Adipose tissue (tissue), 3 donors: Measurements from ENCODE around the gene TMC3. TPM values are rescaled to one million over a fixed set of nuclear protein-coding genes. Genes with fewer than 3 reads are reported as not detected.

Experiments used
- H3K27ac ChIP-seq: one replicate; pipeline ENCODE4 v1.5.1; 2013; ENCODE audit warnings: low read depth, low read length
- WGBS, 3 donors: extraction: QIAGEN DNeasy Blood & Tissue Kit; methylation state at CpG; one replicate each; pipeline ENCODE4 v1.1.7; 2013; 5-methylcytosine and 5-hydroxymethylcytosine counted together
- polyA plus RNA-seq, 3 donors: library from polyadenylated mRNA; stranded (reverse); fragments of 200-250 nt; gene quantifications; one replicate each; pipeline ENCODE4 v1.2.3, GENCODE V29; 2013
- donor health status: healthy with polysubstance abuse.
- donor health status: Bipolar disorder and iron deficiency.
- donor health status: healthy.

The TMC3 gene
- polyA plus RNA-seq, 3 donors: 0.01 TPM; not detected in 2

DNA sequence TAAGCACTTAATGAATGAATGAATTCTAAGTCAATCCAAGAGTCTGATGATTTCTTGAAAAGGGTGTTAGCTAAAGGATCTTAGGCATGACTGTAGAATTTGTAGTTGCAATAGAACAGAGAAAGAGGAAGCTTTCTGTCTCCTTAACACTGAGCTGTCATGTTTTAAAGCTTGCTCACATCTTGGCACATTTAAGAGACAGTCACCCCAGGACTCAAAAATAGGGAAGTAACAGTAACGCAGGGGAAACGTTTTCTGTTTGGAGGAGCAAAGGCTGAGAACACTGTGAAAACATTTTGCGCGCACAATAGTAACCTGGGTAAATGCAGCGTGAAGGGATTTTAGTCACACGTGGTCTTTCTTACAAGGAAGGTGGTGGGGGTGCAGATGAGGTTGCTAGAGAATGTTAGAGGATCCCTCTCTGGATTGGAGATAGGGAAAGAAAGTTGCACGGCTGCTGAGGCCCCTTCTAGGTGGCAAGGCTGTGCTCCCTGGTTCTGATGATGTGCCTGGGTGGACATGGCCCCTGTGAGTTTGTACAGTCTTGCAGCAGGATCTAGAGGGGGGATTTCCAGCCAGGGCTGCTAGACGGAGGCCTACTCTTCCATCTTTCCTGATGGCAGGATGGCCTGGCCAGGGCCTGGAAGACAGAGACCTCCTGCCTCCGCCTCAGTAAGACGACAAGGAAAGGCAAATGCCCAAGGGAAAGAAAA is 62.1 kb downstream of the TMC3 start:
- WGBS, 3 donors: 54 to 80% (median 62%) methylated on average over 10 of the region's 10 CpGs
- no peak overlapping the region for H3K27ac ChIP-seq

DNA sequence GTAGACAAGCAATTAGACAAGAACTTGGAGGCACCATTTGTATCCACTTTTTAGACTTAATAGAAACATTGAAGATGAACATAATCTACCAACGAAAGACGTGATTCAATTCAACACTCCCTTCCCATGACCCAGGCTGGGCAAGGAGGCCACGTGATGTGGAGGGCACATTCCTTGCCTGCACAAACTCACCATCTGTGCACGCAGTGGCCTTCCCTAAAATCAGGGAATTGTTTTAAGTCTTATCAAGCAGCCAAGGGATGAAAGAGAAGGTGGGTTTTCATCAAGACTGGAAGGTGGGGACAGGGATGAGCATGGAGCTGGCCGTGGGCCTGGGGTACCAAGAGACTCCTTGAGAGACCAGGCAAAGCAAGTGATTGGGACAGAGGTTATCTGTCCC is 63.5 kb downstream of the TMC3 start:
- no peak overlapping the region for H3K27ac ChIP-seq
- 96 to 97% (median 96%) methylated on average over 5 of the region's 5 CpGs for WGBS, 3 donors

DNA sequence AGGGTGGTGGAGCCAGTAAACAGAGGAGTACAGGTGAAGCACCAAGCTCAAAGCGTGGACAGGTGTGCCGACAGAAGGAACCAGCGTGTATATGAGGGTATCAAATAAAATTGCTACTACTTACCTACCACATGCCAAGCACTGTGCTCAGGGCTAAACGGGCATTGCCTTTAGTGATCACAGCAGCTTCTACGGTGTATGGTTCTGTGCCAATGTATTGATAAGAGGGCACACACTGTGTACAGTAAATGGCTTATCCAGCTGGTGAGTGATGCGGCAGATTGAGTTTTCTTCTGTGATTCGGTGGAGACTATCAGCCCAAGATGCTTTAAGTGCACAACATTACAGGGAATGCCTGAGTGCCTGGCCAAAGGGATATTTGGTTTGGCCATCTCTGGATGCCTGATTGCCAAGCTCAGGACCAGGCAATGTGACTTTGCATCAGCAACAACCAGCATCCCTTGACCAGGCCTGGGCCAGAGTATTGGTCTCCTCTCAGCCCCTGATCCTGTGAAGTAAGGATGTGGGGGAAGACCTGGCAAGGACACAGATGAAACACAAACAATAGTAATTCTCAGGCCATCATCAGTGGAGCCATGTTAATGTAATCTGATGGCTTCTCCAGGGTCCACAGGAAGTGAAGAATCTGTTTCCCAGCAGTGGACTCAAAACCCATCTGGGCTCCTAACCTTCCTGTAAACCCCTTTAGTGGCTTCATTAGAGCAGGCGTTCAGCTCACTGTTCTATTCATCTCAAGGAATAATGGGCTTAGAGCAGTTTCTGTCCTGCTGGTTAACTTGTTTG is 64.2 kb downstream of the TMC3 start:
- 84 to 95% (median 92%) methylated on average over 8 of the region's 8 CpGs for WGBS, 3 donors

DNA sequence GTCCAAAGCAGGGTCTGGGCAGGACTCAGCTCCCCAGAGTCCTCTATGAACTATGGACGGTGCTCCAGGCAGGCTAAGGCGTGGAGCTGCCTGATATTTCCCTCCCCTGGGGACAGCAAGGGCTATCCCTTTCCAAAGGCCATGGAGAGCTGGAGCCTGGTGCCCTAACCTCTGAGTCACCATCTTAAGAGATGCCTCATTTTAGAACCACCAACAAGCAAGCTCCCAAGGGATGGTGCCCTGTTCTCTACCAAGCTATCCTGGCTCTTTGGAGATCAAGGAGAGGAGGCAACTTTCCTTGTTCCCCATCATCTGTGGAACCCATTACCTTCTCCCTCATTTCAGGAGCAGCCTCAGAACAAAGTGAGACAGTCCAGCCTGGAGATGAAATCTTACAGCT is 65.8 kb downstream of the TMC3 start:
- no peak overlapping the region for H3K27ac ChIP-seq
- 65 to 83% (median 78%) methylated on average over 2 of the region's 2 CpGs for WGBS, 3 donors

More for the DNA sequence above, 64.2 kb downstream of the TMC3 start:
- H3K27ac ChIP-seq: no peak overlapping the region

DNA sequence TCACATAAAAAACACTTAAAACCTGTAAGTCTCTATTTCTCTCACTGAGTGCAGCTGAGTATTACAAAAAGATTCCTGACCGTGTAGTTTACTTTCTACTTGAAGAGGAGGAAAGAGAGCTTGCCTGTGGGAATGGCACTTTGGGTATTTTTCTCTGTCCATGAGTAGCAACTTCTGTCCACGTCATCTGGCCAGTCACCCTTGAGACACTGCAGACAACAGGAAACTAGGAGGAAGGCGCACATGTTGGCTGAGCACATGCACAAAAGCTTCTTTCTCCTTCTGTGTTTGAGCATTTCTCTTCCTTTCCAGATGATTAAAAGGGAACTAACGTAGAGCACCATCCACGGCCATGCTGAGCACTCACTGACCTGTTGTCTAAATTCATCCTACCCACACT is 69.8 kb downstream of the TMC3 start:
- 40 to 68% (median 44%) methylated on average over 5 of the region's 5 CpGs for WGBS, 3 donors

DNA sequence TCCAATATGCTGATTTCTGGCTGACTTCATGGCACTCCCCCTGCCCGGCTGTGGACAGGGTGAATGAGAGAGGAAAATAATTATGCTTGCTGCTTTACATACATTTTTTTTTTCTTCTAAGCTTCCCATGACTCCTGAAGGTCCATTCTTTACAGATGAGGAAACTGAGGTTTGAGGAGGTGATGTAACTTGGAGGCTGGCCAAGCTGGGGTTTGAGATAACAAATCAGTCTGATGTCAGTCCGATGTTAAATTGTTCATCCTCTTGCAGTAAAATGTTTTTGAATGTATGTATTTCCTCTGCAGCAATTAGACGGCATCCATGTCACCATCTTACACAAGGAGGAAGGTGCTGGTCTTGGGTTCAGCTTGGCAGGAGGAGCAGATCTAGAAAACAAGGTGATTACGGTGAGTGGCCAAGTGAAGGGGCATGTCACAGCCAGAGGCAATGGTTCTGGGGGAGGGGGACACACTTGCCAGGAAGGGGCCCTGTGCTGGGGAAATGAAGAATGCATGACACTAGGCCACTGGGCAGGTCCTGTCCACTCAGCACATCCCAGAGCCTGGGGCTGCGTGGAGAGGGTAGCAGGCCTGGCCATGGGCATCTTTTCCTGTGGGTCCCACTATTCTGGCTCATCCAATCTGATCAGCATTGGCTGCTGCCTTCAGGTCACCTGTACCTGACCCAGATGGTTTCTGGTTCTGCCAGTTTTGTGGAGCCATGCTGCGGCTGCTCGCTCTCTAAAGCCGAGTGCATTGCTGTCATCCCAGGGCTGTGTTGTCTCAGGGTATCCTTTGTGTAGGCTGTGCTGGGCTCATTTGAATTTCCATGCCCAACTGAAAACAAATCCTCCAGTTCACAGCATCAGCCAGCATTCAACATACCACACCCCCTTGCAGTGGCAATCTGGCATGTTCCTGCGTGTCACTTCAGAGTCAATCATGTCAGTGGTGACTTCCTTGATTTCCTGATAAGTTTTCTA is 70.5 kb downstream of the TMC3 start:
- WGBS, 3 donors: 76 to 81% (median 76%) methylated on average over 9 of the region's 9 CpGs
- no peak overlapping the region for H3K27ac ChIP-seq

More for the DNA sequence above, 69.8 kb downstream of the TMC3 start:
- H3K27ac ChIP-seq: no peak overlapping the region

DNA sequence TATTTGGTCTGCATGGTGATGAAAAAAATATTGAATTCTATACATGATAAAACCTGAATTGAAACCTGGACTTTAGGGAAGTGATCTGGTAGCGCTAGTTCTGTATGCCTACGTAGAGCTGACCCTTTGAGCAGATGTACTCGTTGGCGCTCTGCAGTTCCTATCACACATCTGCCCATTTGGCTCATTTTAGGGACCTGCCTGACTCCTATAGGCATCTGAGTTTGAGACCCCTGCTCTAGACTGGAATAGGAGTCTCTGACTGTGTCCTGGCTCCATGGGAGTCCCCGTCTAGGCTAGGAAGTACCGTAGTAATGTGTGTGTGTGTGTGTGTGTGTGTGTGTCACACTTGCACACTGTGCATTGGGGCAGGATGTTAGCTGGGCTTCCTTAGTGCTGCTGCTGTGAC is 71.3 kb downstream of the TMC3 start:
- WGBS, 3 donors: 61 to 93% (median 63%) methylated on average over 6 of the region's 6 CpGs

DNA sequence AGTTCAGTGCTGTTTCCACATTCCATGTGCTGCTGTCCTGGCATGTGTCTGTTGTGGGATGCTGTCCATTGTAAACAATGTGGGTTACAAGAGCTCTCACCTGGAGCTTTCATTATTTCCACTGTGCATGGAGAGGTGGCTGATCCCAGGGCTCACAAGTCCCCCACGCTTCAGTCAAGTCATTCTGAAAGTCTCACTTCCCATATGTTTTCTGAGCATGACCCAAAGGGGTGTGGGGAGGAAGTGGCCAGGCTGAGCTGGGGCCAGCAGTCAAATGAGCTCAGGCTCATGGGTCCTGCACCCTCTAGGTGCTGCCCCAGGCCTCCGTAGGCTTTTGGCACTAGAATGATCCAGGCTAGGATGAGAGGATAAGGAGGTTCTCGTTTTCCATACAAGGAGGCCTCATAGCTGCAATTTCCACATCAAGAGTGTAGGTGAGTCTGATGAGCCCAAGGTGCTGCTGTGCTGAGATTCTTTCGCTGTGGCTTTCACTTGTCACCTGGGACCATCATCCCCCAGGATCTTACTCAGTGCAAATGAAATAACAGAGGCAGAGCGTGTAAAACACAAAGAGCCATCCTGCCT is 72.1 kb downstream of the TMC3 start:
- H3K27ac ChIP-seq: no peak overlapping the region
- WGBS, 3 donors: 72 to 78% (median 73%) methylated on average over 5 of the region's 5 CpGs

More for the DNA sequence above, 71.3 kb downstream of the TMC3 start:
- no peak overlapping the region for H3K27ac ChIP-seq

DNA sequence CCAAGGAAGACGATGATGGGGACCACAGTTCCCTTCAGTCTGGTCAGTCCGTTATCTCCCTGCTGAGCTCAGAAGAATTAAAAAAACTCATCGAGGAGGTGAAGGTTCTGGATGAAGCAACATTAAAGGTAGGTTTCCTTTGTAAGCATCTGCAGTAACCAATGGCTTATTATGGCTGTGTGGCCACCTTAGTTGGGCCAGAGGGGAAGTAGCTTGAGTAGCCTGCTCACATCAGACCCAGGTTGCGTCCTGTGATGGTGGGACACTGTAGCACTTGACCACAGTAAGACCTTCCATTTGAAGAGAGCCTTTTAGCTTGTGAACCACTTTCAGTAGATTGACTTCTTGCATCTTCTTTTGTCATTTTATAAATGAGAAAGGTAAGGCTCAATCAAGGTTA is 72.6 kb downstream of the TMC3 start:
- 81 to 88% (median 86%) methylated on average over 4 of the region's 4 CpGs for WGBS, 3 donors
- no peak overlapping the region for H3K27ac ChIP-seq

DNA sequence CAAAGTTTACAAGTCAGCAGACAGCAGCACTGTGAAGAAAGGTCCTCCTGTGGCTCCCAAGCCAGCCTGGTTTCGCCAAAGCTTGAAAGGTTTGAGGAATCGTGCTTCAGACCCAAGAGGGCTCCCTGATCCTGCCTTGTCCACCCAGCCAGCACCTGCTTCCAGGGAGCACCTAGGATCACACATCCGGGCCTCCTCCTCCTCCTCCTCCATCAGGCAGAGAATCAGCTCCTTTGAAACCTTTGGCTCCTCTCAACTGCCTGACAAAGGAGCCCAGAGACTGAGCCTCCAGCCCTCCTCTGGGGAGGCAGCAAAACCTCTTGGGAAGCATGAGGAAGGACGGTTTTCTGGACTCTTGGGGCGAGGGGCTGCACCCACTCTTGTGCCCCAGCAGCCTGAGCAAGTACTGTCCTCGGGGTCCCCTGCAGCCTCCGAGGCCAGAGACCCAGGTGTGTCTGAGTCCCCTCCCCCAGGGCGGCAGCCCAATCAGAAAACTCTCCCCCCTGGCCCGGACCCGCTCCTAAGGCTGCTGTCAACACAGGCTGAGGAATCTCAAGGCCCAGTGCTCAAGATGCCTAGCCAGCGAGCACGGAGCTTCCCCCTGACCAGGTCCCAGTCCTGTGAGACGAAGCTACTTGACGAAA is 74.3 kb downstream of the TMC3 start:
- H3K27ac ChIP-seq: no peak overlapping the region
- 62 to 81% (median 76%) methylated on average over 13 to 14 of the region's 14 CpGs for WGBS, 3 donors

DNA sequence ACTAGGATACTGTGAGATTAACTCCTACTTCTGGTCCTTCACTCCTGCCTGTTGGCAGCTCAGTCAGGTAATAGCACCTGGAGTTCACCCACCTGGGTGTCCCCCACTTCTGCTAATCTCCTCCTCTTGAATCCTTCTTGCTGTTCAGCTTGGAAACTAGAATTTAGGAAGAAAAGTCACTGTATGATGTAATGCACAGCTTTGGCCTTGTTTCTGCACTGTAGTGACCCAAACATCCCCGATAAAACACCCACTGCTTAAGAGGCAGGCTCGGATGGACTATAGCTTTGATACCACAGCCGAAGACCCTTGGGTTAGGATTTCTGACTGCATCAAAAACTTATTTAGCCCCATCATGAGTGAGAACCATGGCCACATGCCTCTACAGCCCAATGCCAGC is 74.9 kb downstream of the TMC3 start:
- WGBS, 3 donors: 69 to 87% (median 78%) methylated on average over 3 of the region's 3 CpGs
- H3K27ac ChIP-seq: no peak overlapping the region

DNA sequence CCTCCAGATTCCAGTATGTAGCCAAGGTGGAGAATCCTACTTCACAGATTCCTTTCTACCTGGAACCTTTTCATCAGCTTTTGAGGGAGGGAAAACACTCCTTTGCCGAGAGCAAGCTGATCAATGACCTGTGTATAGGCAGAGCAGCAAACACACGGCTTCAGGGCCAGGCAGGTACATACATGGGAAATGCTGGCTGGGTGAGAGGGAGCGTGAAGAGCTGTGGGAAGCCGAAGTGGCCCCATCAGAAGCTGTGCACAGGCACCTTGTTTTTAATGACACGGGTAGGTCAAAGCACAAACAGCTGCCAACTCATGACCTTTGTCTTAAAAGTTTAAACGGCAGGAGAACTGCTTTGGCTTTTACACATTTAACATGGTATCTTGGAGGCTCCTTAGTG is 75.4 kb downstream of the TMC3 start:
- WGBS, 3 donors: 51 to 68% (median 53%) methylated on average over 6 of the region's 6 CpGs
- H3K27ac ChIP-seq: no peak overlapping the region

DNA sequence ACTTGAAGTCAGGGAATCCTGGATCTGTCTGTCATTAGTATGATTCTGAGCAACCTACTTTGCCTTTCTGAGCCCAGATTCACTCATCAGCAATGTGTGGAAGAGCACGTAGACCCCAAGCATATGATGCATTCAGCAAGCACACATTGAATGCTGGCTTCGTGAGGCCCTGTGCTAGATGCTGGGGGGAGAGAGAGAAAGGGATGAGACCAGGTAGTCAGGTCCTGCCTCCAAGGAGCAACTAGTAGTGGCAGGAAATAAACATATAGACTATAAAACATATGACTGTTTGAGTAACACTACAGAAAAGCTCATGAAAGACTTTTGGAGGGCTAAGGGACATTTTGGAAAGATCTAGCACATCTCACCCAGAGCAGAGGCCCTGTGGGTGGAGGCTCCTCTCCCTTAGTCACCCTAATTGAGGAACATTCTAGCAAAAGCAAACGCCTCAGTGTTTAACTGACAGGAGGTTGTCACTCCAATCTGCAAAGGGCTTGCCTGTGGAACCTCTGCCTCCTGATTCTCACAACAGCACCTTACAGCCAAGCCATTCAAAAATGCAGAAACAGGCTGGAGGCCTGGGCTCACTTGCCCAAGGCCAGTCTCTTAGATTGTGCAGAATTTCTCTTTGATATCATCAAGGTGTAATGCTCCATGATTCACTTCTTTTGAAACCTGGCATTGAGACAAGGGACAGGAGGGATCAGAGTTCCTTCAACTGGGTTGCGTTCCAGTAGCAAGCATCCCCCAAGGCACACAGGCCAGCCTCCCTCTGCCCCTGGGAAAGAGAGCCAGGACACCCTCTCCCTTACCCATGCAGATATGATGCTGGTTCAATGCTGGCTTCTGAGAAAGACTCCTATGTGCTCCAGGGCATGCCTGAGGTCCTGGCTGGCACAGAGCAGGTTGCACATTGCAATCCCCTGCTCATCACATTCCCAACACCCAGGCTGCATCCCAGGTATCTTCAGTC is 76.1 kb downstream of the TMC3 start:
- H3K27ac ChIP-seq: no peak overlapping the region
- WGBS, 3 donors: 47 to 87% (median 55%) methylated on average over 4 of the region's 4 CpGs

DNA sequence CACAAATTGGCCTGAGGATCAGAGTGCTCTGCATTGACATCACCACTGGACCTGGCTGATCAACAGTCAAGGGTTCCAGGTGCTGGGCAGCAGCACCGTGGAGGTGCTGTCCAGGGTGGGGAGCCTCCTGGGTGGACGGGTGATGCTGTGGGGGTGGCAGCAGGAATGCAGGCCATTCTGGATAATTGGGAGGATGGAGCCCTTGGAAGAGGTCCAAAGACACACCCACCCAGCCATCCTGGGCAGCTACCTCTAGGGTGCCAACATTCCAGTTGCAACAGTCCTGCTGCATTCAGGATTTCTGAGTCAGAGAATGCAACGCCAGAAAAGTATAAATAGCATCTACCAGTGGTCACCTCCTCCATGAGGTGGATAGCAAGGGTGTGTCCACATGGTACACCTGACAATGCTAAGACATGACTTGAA is 76.9 kb downstream of the TMC3 start:
- 23 to 70% (median 35%) methylated on average over 3 of the region's 3 CpGs for WGBS, 3 donors
- no peak overlapping the region for H3K27ac ChIP-seq

DNA sequence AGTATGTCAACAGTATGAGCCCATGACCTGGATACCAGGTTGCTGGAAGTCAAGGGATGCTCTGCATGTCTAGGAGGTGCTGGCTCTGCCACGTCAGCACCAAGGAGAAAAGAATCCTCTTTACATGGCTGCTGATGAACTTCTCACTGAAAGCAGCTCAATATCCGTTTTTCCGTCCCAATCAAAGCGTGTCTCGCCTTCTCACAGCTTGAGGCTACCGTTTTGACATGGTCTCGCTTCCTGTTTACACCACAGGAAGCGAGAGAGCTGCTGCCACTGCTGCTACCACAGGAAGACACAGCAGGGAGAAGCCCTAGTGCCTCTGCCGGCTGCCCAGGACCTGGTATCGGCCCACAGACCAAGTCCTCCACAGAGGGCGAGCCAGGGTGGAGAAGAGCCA is 77.3 kb downstream of the TMC3 start:
- H3K27ac ChIP-seq: no peak overlapping the region
- WGBS, 3 donors: 35 to 62% (median 42%) methylated on average over 11 of the region's 11 CpGs

DNA sequence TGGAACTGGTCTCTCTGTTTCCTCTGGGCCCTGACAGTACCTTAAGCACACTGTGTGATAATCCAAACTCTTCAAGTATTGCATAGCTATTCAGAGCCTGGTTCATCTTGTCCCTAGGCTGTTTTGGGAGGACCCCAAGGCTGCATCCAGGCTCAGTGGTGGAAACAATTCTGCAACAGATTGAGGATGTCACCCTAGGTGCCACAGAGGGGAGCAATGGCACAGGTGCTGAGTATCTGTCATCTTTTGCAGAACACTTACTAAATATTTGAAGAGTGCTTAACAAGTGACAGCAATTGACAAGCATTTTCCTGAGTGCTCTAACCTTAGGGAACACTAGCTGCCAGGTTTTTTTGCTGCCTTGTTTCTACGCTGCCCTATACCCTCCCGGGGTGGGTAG is 77.8 kb downstream of the TMC3 start:
- WGBS, 3 donors: 40 to 73% (median 48%) methylated on average over 2 of the region's 2 CpGs
- no peak overlapping the region for H3K27ac ChIP-seq
